Myocyte (in vitro differentiated cells): ENCODE results near the gene TTLL12. TPM values are rescaled to one million over a fixed set of nuclear protein-coding genes. Genes with fewer than 3 reads are reported as not detected.

ENCODE experiments used
- DNase-seq: peaks from one replicate; pipeline ENCODE4 v3.0.0-alpha.2; 2012; ENCODE audit warnings: low read depth
- total RNA-seq: library from RNA; depleted of rRNA; stranded (reverse); fragments of >200 nt; gene quantifications from 2 replicates; pipeline ENCODE4 v1.2.3, GENCODE V29; 2014

Gene TTLL12
- total RNA-seq, 1 donor from 2014 or later, result 33.8 TPM

- no peak for DNase-seq
Observed at GRCh38 chr22:43216738-43217137, 29.8 kb upstream of the TTLL12 start.

DNA sequence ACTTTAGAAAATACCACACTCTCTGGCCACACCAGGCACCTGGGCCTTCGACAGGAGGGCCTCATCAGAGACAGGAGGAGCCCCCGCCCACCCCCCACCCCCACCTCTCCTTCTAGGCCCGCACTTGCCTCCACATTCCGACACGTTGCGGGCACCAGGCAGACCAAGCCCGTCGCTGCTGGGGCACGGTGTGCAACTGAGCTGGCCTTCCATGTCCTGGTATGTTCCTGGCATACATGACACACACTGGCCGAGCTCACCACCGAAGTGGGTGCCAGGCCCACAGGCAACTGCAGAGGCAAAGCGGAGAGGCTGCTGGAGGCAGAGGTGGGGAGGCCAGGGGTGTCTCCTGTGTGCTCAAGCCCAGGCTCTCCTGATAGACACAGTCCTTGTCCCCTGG is 27.0 kb upstream of the TTLL12 start:
- no peak for DNase-seq

DNA sequence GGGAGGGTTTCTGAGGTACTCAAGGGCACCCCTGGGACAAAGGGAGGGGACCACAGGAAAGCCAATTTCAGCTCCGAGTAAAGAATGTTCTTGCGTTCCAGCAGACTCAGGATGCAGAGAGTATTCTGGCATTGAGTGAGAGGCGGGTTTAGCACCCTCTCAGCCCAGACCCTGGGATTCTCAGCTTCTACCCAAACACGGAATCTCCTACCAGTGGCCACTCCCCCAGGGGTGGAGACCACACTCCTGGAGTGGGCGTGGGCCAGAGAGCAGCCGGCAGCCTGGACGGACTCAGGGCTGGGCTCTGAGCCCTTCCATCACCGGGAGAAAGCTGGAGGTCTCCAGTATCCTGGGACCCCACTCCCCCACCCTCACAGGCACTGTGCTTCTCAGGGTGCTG is 26.1 kb upstream of the TTLL12 start:
- DNase-seq, result no peak

DNA sequence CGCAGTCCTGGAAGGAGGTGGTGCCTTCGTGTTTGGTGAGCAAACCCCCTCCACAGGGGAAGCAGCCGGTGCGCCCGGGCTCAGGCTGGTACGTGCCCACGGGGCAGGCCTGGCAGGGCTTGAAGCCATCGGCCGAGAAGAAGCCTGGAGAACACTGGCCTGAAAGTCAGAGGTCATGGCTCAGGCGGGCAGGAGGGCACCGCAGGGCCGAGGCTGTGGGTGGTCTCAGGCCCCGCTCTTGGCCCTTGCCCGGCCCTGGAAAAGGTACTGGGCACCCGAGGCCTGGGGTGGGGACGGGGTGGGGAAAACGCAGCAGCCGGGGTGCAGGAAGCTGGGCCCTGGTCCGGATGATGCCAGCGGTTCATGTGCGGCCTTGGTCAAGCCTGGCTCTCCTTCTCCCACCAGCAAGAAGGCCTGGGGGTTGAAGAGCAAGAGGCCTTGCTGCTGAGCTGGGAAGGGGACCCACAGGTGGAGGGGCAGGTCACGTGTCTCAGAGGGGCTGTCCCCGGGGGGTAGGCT is 25.6 kb upstream of the TTLL12 start:
- DNase-seq, result no peak

- no peak for DNase-seq
Observed at GRCh38 chr22:43211941-43212433, 25.1 kb upstream of the TTLL12 start.

GRCh38 chr22:43210631-43211515 is 23.9 kb upstream of the TTLL12 start:
- DNase-seq, result no peak

DNA sequence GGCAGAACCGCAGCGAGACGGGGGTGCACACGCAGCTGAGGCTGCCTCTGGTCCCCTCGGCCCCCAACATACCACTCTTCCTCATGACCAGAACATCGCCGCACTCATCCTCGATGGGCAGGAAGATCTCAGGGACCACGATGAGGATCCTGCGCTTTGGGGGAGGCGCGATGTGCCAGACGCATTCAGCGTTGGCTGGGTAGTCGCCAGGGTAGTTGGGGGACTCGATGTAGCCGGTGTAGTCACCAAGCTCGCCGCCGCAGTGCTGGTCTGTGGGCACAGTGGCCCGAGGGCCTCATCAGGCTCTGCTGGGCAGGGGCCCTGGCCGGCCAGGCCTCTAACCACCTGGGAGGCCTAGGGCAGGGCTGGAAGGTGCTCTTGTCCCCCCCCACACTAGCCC is 23.0 kb upstream of the TTLL12 start:
- DNase-seq, result no peak

DNA sequence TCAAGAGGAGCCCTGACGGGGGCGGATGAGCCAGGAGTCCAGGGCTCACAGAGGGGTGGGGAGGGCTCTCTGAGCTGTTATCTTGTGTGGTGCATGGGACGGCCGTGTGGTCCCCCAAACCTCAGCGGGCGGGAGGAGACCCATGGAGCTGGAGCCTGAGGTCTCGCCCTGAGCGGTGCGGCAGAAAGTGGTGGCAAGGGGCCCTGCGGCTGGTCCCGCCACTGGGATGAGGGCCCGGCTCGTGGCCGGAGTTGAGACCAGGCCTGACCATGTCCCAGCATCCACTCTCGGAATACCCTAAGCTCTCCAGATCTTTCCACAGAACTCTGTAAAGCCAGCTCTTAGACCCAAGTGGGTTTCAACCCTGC is 22.6 kb upstream of the TTLL12 start:
- no peak for DNase-seq

GRCh38 chr22:43208703-43209522 is 22.0 kb upstream of the TTLL12 start:
- DNase-seq, result no peak

GRCh38 chr22:43207849-43208702 is 21.1 kb upstream of the TTLL12 start:
- no peak for DNase-seq

GRCh38 chr22:43207386-43207785 is 20.5 kb upstream of the TTLL12 start:
- DNase-seq, result no peak

GRCh38 chr22:43206509-43207161 is 19.7 kb upstream of the TTLL12 start:
- no peak for DNase-seq

DNA sequence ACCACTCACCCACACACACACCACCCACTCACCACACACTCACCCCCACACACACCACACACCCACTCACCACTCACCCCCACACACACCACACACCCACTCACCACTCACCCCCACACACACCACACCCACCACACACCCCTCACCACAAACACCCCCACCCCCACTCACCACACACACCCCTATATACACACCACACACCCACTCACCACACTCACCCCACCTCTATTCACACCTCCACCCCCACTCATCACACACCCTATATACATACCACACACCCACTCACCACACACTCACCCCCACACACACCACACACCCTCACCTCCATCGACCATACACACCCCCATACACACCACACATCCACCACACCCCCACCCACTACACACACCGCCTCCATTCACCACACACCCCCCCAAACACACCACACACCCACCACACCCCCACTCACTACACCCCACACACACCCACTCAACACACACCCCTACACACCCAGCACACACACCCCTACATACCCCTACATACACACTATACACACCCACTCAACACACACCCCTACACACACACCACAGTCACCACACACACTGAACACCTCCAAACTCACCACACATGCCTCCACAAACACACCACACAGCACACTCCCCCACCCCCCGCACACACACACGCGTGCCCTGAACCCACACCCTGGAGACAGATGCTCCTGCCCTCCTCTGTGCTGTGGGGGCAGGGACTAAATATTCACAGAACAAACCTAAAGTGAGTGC is 19.0 kb upstream of the TTLL12 start:
- DNase-seq, result no peak

- DNase-seq, result no peak
Observed at GRCh38 chr22:43205261-43205691, 18.3 kb upstream of the TTLL12 start.

DNA sequence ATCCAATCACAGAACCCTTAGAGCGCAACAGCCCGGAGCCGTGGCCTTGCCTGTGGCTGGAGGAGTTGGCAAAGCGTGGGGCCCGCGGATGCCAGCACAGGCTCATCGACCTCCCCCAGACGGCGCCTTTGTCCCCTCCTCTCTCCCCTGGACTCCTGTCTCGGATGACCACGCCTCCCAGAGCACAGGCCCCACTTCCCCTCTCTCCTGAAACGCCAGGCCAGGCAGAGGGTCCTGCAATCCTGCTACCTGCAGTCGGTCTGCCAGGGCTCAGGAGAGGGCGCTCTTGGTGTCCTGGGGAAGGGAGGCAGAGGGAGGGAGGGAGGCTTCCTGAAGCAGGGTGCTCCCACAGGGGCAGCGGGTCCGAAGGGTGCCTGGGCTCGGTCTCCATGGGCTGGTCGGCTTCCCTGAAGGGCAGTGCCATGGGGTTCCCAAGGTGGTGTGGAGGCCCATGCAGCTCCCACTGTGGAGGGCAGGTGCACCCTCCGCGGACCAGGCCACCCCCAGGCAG is 16.6 kb upstream of the TTLL12 start:
- DNase-seq, result no peak

- no peak for DNase-seq
Observed at GRCh38 chr22:43202756-43203410, 15.9 kb upstream of the TTLL12 start.

DNA sequence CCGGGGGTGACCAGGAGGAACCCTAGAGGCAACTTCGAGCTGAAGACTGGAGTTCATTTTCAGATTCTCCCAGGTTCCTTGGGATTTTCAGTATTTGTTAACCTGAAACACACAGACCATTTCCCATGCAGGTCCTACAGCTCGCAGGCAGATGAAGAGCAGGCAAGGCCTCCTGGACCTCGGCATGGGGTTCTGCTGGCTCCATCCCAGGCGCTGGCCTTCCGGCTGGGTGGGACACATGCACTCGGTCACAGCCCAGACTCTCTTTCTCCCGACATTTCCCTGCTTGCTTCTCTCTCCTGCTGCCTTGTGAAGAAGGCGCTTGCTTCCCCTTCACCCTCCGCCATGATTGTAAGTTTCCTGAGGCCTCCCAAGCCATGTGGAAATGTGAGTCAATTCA is 15.4 kb upstream of the TTLL12 start:
- DNase-seq, result no peak

GRCh38 chr22:43201486-43202219 is 14.7 kb upstream of the TTLL12 start:
- no peak for DNase-seq
